GM19372 (cell line): Measurements from ENCODE around the gene AZU1.

Source experiments
- ATAC-seq: cut with Tn5 transposase; IDR thresholded peaks from one replicate; pipeline ENCODE4 v1.9.1; 2021; ENCODE audit warnings: mild to moderate bottlenecking, low read depth, moderate library complexity; ENCODE audit not compliant: unreplicated experiment

Gene AZU1

GRCh38 chr19:827710-828321 is at the start of gene AZU1:
AZU1 (plus strand) TSS chr19:827837; CDS start chr19:827847, 10 bp downstream.
- no peak for ATAC-seq

GRCh38 chr19:778910-779653 is 48.6 kb upstream of the AZU1 start:
- no peak for ATAC-seq

- no peak for ATAC-seq
These were observed 46.7 kb upstream of the AZU1 start for GRCh38 chr19:780935-781334.

- ATAC-seq, result no peak
These were observed 45.8 kb upstream of the AZU1 start for GRCh38 chr19:781800-782184.

GRCh38 chr19:782185-782877 is 45.3 kb upstream of the AZU1 start:
- no peak for ATAC-seq

- no peak for ATAC-seq
These were observed 44.6 kb upstream of the AZU1 start for GRCh38 chr19:782878-783668.

GRCh38 chr19:784541-784940 is 43.1 kb upstream of the AZU1 start:
- ATAC-seq, result no peak

- no peak for ATAC-seq
These were observed 40.1 kb upstream of the AZU1 start for GRCh38 chr19:787536-787935.

- no peak for ATAC-seq
These were observed 39.0 kb upstream of the AZU1 start for GRCh38 chr19:788686-788982.

- no peak for ATAC-seq
These were observed 38.5 kb upstream of the AZU1 start for GRCh38 chr19:788983-789700.

- ATAC-seq, result no peak
These were observed 38.0 kb upstream of the AZU1 start for GRCh38 chr19:789701-790060.

GRCh38 chr19:791007-791566 is 36.5 kb upstream of the AZU1 start:
- ATAC-seq, result no peak

- no peak for ATAC-seq
These were observed 35.9 kb upstream of the AZU1 start for GRCh38 chr19:791567-792305.

GRCh38 chr19:792306-792885 is 35.2 kb upstream of the AZU1 start:
- no peak for ATAC-seq

- no peak for ATAC-seq
These were observed 33.8 kb upstream of the AZU1 start for GRCh38 chr19:793806-794205.

- no peak for ATAC-seq
These were observed 32.5 kb upstream of the AZU1 start for GRCh38 chr19:795073-795611.

- no peak for ATAC-seq
These were observed 31.7 kb upstream of the AZU1 start for GRCh38 chr19:795691-796581.
